GM21717 (cell line): Measurements from ENCODE around the gene OR4B1.

ENCODE experiments used
- ATAC-seq: cut with Tn5 transposase; IDR thresholded peaks from one replicate; pipeline ENCODE4 v1.9.1; 2021; ENCODE audit warnings: mild to moderate bottlenecking, moderate library complexity; ENCODE audit not compliant: unreplicated experiment

The OR4B1 gene

GRCh38 chr11:48248902-48249301 is 32.3 kb downstream of the OR4B1 start:
- no peak for ATAC-seq

GRCh38 chr11:48261600-48261999 is 45.0 kb downstream of the OR4B1 start:
- ATAC-seq: no peak

- no peak for ATAC-seq
These were observed 46.9 kb downstream of the OR4B1 start, which contains the start of gene OR4X1 for GRCh38 chr11:48263423-48263911. TSS of gene OR4X1 (plus strand) at chr11:48263861. CDS start at chr11:48263861, 0 bp downstream.
